ENCODE measurements around the gene GABRR2.

GRCh38 chr6:89252907-89253306 lies 62.2 kb downstream of the GABRR2 start:
- TF ChIP-seq, protein P1, sequence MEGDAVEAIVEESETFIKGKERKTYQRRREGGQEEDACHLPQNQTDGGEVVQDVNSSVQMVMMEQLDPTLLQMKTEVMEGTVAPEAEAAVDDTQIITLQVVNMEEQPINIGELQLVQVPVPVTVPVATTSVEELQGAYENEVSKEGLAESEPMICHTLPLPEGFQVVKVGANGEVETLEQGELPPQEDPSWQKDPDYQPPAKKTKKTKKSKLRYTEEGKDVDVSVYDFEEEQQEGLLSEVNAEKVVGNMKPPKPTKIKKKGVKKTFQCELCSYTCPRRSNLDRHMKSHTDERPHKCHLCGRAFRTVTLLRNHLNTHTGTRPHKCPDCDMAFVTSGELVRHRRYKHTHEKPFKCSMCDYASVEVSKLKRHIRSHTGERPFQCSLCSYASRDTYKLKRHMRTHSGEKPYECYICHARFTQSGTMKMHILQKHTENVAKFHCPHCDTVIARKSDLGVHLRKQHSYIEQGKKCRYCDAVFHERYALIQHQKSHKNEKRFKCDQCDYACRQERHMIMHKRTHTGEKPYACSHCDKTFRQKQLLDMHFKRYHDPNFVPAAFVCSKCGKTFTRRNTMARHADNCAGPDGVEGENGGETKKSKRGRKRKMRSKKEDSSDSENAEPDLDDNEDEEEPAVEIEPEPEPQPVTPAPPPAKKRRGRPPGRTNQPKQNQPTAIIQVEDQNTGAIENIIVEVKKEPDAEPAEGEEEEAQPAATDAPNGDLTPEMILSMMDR (IDR thresholded peaks at IDR 0.05; ENCODE audit: poor library complexity) = no peak
- no peak for TF ChIP-seq EZH2phosphoT487 (IDR thresholded peaks at IDR 0.05; ENCODE audit: low read depth, severe bottlenecking, unreplicated experiment)
